Astrocyte (in vitro differentiated cells and primary cell): ENCODE results near the gene NUCKS1. TPM values are rescaled to one million over a fixed set of nuclear protein-coding genes. Genes with fewer than 3 reads are reported as not detected.

Experiments
- DNase-seq: peaks from one replicate; pipeline ENCODE4 v3.0.0-alpha.2; 2010; ENCODE audit warnings: low read depth
- FAIRE-seq: peaks from 2 replicates; lab custom pipeline; 2011; peaks lifted over from hg19 to GRCh38; lab: Jason Lieb, UNC
- H2AFZ ChIP-seq: 2 replicates; pipeline ENCODE4 v1.6.0; 2012; ENCODE audit warnings: low read depth, low read length, inconsistent platforms
- H3K27ac ChIP-seq: 2 replicates; pipeline ENCODE4 v1.5.1; 2011; ENCODE audit warnings: low read depth, low read length, inconsistent platforms
- H3K27me3 ChIP-seq: 2 replicates; pipeline ENCODE4 v1.6.0; 2011; ENCODE audit warnings: low read length, inconsistent platforms; ENCODE audit not compliant: insufficient read depth
- H3K36me3 ChIP-seq: 2 replicates; pipeline ENCODE4 v1.5.1; 2011; ENCODE audit warnings: low read length, inconsistent platforms; ENCODE audit not compliant: insufficient read depth
- H3K4me1 ChIP-seq: 2 replicates; pipeline ENCODE4 v1.5.1; 2011; ENCODE audit warnings: low read length, inconsistent platforms; ENCODE audit not compliant: insufficient read depth
- H3K4me2 ChIP-seq: 2 replicates; pipeline ENCODE4 v1.6.0; 2012; ENCODE audit warnings: low read length, inconsistent platforms
- H3K4me3 ChIP-seq: 2 replicates; pipeline ENCODE4 v1.5.1; 2011; ENCODE audit warnings: low read depth, mild to moderate bottlenecking, low read length, inconsistent platforms; ENCODE audit not compliant: insufficient read depth
- H3K79me2 ChIP-seq: 2 replicates; pipeline ENCODE4 v1.6.0; 2012; ENCODE audit warnings: mild to moderate bottlenecking, low read length, inconsistent platforms; ENCODE audit not compliant: insufficient read depth
- H3K9ac ChIP-seq: 2 replicates; pipeline ENCODE4 v1.6.0; 2012; ENCODE audit warnings: mild to moderate bottlenecking, low read length, inconsistent platforms
- H3K9me3 ChIP-seq: 2 replicates; pipeline ENCODE4 v1.5.1; 2012; ENCODE audit warnings: low read depth, mild to moderate bottlenecking, low read length, inconsistent platforms; ENCODE audit not compliant: insufficient read depth
- H4K20me1 ChIP-seq: 2 replicates; pipeline ENCODE4 v1.6.0; 2012; ENCODE audit warnings: low read length, inconsistent platforms; ENCODE audit not compliant: insufficient read depth
- H3K27ac Mint-ChIP-seq: one replicate; pipeline ENCODE4 v1.8.0; 2021; ENCODE audit warnings: mild to moderate bottlenecking, mixed read lengths; ENCODE audit not compliant: unreplicated experiment
- H3K27me3 Mint-ChIP-seq: one replicate; pipeline ENCODE4 v1.8.0; 2021; ENCODE audit warnings: low read depth, mixed read lengths; ENCODE audit not compliant: unreplicated experiment
- H3K36me3 Mint-ChIP-seq: one replicate; pipeline ENCODE4 v1.8.0; 2021; ENCODE audit warnings: low read depth, mixed read lengths; ENCODE audit not compliant: unreplicated experiment
- H3K4me1 Mint-ChIP-seq: one replicate; pipeline ENCODE4 v1.8.0; 2021; ENCODE audit warnings: low read depth, mixed read lengths; ENCODE audit not compliant: unreplicated experiment
- H3K4me3 Mint-ChIP-seq: one replicate; pipeline ENCODE4 v1.8.0; 2021; ENCODE audit warnings: mild to moderate bottlenecking, moderate library complexity, mixed read lengths; ENCODE audit not compliant: unreplicated experiment
- H3K9me3 Mint-ChIP-seq: one replicate; pipeline ENCODE4 v1.8.0; 2021; ENCODE audit warnings: mild to moderate bottlenecking, mixed read lengths; ENCODE audit not compliant: unreplicated experiment
- EZH2 ChIP-seq: IDR thresholded peaks from 2 replicates; pipeline ENCODE4 v1.6.1; 2012; ENCODE audit warnings: mild to moderate bottlenecking, low read length, inconsistent platforms; ENCODE audit not compliant: insufficient read depth
- total RNA-seq: library from RNA; stranded (reverse); gene quantifications from 2 replicates; pipeline ENCODE4 v1.2.1, GENCODE V29; 2021
- TF ChIP-seq, protein P1 (sequence below): IDR thresholded peaks from 2 replicates; pipeline ENCODE4 v1.5.1; 2011; ENCODE audit warnings: low read depth, mild to moderate bottlenecking, inconsistent platforms, low read length, moderate library complexity; ENCODE audit not compliant: insufficient read depth

NUCKS1 gene
- total RNA-seq, 1 donor from 2014 or later: 169 TPM

DNA sequence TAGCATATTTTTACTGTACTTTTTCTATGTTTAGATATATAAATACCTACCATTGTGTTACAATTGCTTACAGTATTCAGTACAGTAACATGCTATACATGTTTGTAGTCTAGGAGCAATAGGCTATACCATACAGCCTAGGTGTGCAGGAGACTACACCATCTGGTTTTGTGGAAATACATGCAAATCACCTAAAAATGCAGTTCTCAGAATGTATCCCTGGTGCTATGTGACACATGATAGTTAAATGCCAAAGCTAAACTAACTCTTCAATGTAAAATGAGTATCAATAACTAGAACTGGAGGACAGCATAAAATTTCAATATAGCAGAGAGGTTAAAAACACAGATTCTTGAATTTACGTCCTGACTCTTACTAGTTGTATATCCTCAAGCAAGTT, 14.8 kb downstream of the NUCKS1 start:
- H3K4me2 ChIP-seq: no peak overlapping the region
- no peak for DNase-seq
- peaks cover 82% of the 10 kb centered on the region for H4K20me1 ChIP-seq
- H3K9me3 ChIP-seq: no peaks in the 10 kb centered on the region
- Mint-ChIP-seq H3K4me1 (peaks cover 3% of the 10 kb centered on the region), H3K4me3 (no peak overlapping the region), H3K36me3 (peaks cover 4% of the 10 kb centered on the region), H3K9me3 (no peaks in the 10 kb centered on the region), H3K27ac (no peak overlapping the region), H3K27me3 (no peaks in the 10 kb centered on the region)
- no peaks in the 10 kb centered on the region for H3K27me3 ChIP-seq
- H3K9ac ChIP-seq: no peak overlapping the region
- H3K79me2 ChIP-seq: peaks cover 100% of the 10 kb centered on the region
- no peak overlapping the region for H2AFZ ChIP-seq
- H3K4me3 ChIP-seq: no peak overlapping the region
- TF ChIP-seq, protein P1, sequence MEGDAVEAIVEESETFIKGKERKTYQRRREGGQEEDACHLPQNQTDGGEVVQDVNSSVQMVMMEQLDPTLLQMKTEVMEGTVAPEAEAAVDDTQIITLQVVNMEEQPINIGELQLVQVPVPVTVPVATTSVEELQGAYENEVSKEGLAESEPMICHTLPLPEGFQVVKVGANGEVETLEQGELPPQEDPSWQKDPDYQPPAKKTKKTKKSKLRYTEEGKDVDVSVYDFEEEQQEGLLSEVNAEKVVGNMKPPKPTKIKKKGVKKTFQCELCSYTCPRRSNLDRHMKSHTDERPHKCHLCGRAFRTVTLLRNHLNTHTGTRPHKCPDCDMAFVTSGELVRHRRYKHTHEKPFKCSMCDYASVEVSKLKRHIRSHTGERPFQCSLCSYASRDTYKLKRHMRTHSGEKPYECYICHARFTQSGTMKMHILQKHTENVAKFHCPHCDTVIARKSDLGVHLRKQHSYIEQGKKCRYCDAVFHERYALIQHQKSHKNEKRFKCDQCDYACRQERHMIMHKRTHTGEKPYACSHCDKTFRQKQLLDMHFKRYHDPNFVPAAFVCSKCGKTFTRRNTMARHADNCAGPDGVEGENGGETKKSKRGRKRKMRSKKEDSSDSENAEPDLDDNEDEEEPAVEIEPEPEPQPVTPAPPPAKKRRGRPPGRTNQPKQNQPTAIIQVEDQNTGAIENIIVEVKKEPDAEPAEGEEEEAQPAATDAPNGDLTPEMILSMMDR: no peak
- TF ChIP-seq EZH2: no peak
- peaks cover 11% of the 10 kb centered on the region for H3K36me3 ChIP-seq
- no peaks in the 10 kb centered on the region for H3K4me1 ChIP-seq
- no peak for FAIRE-seq
- no peak overlapping the region for H3K27ac ChIP-seq

GRCh38 chr1:205733438-205734175, 16.4 kb downstream of the NUCKS1 start:
- Histone ChIP-seq H4K20me1 (peaks cover 80% of the 10 kb centered on the region), H3K36me3 (peaks cover 13% of the 10 kb centered on the region), H2AFZ (no peak overlapping the region), H3K9me3 (no peaks in the 10 kb centered on the region), H3K27me3 (no peaks in the 10 kb centered on the region), H3K9ac (no peak overlapping the region), H3K4me1 (no peaks in the 10 kb centered on the region), H3K27ac (no peak overlapping the region), H3K4me3 (no peak overlapping the region), H3K4me2 (no peak overlapping the region), H3K79me2 (peaks cover 100% of the 10 kb centered on the region)
- DNase-seq: no peak
- no peak overlapping the region for H3K4me3 Mint-ChIP-seq
- peaks cover 4% of the 10 kb centered on the region for H3K36me3 Mint-ChIP-seq
- H3K9me3 Mint-ChIP-seq: no peaks in the 10 kb centered on the region
- no peak for FAIRE-seq
- no peaks in the 10 kb centered on the region for H3K4me1 Mint-ChIP-seq
- H3K27ac Mint-ChIP-seq: no peak overlapping the region
- H3K27me3 Mint-ChIP-seq: no peaks in the 10 kb centered on the region
- TF ChIP-seq EZH2: no peak
- TF ChIP-seq, protein P1: no peak
